GM10248 (cell line): ENCODE data around the gene PTPA.

Experiments used
- CTCF ChIA-PET: fragments of 300-600 bp; sonication (Branson Sonifier 250); formaldehyde crosslinking; extraction: SDS; loops from one replicate; lab custom pipeline; 2021; ENCODE audit warnings: antibody characterized with exemption; lab: Yijun Ruan, JAX
- POLR2A ChIA-PET: fragments of 350-650 bp; sonication (Branson Sonifier 250); formaldehyde crosslinking; extraction: SDS; loops from one replicate; lab custom pipeline; 2020; ENCODE audit warnings: antibody characterized with exemption; lab: Yijun Ruan, JAX
- DNase-seq: peaks from one replicate; pipeline ENCODE4 v3.0.0; 2012; ENCODE audit errors: extremely low spot score
- CTCF ChIP-seq: IDR thresholded peaks from 2 replicates; pipeline ENCODE4 v1.5.1; 2012; ENCODE audit warnings: mild to moderate bottlenecking, low read depth; ENCODE audit errors: extremely low read depth, missing control alignments, control extremely low read depth

Gene PTPA

GRCh38 chr9:129149442-129149841, 38.2 kb downstream of the PTPA start:
- ChIA-PET POLR2A (no interaction called here), CTCF (interaction anchor here (26.3 to 40.2 kb wide), 2 partner anchors 12 to 16 kb away, joined by 680 read pairs; partner anchors contain the start of gene IER5L)

GRCh38 chr9:129150122-129150521, 38.9 kb downstream of the PTPA start:
- no peak for TF ChIP-seq CTCF
- CTCF ChIA-PET: interaction anchor here (0.9 to 40.2 kb wide), 3 partner anchors 13 to 95 kb away, joined by 3 to 680 read pairs (median 680); partner anchors contain the start of gene IER5L
- no peak for DNase-seq
- POLR2A ChIA-PET: no interaction called here

More at GRCh38 chr9:129149442-129149841, 38.2 kb downstream of the PTPA start:
- DNase-seq: no peak
- TF ChIP-seq CTCF: no peak

- CTCF ChIA-PET: interaction anchor here (0.9 to 40.2 kb wide), 4 partner anchors 14 to 95 kb away, joined by 3 to 680 read pairs (median 12); no protein-coding TSS in a partner anchor
- TF ChIP-seq CTCF: no peak
- POLR2A ChIA-PET: no interaction called here
- DNase-seq: no peak
Observed at GRCh38 chr9:129150672-129151211, 39.5 kb downstream of the PTPA start.

- ChIA-PET POLR2A (no interaction called here), CTCF (interaction anchor here (1.4 to 40.2 kb wide), 3 partner anchors 14 to 22 kb away, joined by 4 to 680 read pairs (median 19); no protein-coding TSS in a partner anchor)
- DNase-seq: no peak
- no peak for TF ChIP-seq CTCF
Observed at GRCh38 chr9:129151469-129151868, 40.3 kb downstream of the PTPA start.

- no peak for TF ChIP-seq CTCF
- ChIA-PET POLR2A (no interaction called here), CTCF (interaction anchor here (1.9 to 40.2 kb wide), 3 partner anchors 18 to 456 kb away, joined by 5 to 680 read pairs (median 19); no protein-coding TSS in a partner anchor)
- DNase-seq: no peak
Observed at GRCh38 chr9:129154866-129155477, 43.8 kb downstream of the PTPA start.

GRCh38 chr9:129156163-129156562, 44.9 kb downstream of the PTPA start:
- ChIA-PET POLR2A (no interaction called here), CTCF (interaction anchor here (2.0 to 40.2 kb wide), 3 partner anchors 10 to 19 kb away, joined by 7 to 680 read pairs (median 17); no protein-coding TSS in a partner anchor)
- no peak for DNase-seq
- no peak for TF ChIP-seq CTCF
